Mesodermal cell (in vitro differentiated cells): ENCODE data around the gene RAB29.
"Not testable (repeated sequence)": the region's sequence is repeated elsewhere in the genome, so short reads cannot be mapped to it uniquely, and the experiment has no call there.

Experiments
- H3K27ac ChIP-seq: 2 replicates; pipeline ENCODE4 v1.7.0; 2013; ENCODE audit warnings: mild to moderate bottlenecking, low read depth, low read length, moderate library complexity; ENCODE audit not compliant: severe bottlenecking
- H3K36me3 ChIP-seq: 2 replicates; pipeline ENCODE4 v1.7.1; 2013; ENCODE audit warnings: mild to moderate bottlenecking, low read length, moderate library complexity; ENCODE audit not compliant: control insufficient read depth, insufficient read depth
- H3K4me1 ChIP-seq: one replicate; pipeline ENCODE4 v1.7.1; 2013; ENCODE audit warnings: mild to moderate bottlenecking, low read length; ENCODE audit not compliant: insufficient read depth, control insufficient read depth, poor library complexity, severe bottlenecking
- H3K4me3 ChIP-seq: 2 replicates; pipeline ENCODE4 v1.7.0; 2013; ENCODE audit warnings: low read length, control low read depth, mild to moderate bottlenecking; ENCODE audit not compliant: insufficient read depth, poor library complexity, severe bottlenecking; ENCODE audit errors: extremely low read depth
- H3K9me3 ChIP-seq: 2 replicates; pipeline ENCODE4 v1.7.1; 2013; ENCODE audit warnings: mild to moderate bottlenecking, low read length, moderate library complexity; ENCODE audit not compliant: control insufficient read depth
- WGBS, 2 experiments: methylation state at CpG; one replicate each; pipeline ENCODE4 v1.1.5; 2013; ENCODE audit warnings: missing lambda C conversion rate in 2 of 2; ENCODE audit not compliant: insufficient coverage in 2 of 2; 5-methylcytosine and 5-hydroxymethylcytosine counted together

Gene RAB29

GRCh38 chr1:205726619-205727125 lies 48.6 kb downstream of the RAB29 start:
- 77 to 96% methylated on average over 3 of the region's 4 CpGs for WGBS, 2 experiments
- Histone ChIP-seq H3K4me1 (no peaks in the 10 kb centered on the region), H3K27ac (no peak overlapping the region), H3K9me3 (no peaks in the 10 kb centered on the region), H3K4me3 (no peak overlapping the region), H3K36me3 (peaks cover 91% of the 10 kb centered on the region)

- no peak overlapping the region for H3K4me3 ChIP-seq
- peaks cover 93% of the 10 kb centered on the region for H3K36me3 ChIP-seq
These were observed 49.8 kb downstream of the RAB29 start for GRCh38 chr1:205725514-205725913.

GRCh38 chr1:205720740-205721139 lies 54.5 kb downstream of the RAB29 start:
- not testable (repeated sequence) for H3K4me3 ChIP-seq, H3K27ac ChIP-seq, H3K4me1 ChIP-seq, H3K9me3 ChIP-seq
- H3K36me3 ChIP-seq: peaks cover 96% of the 10 kb centered on the region
- WGBS, 2 experiments: 92 to 100% methylated on average over 2 of the region's 2 CpGs

More at GRCh38 chr1:205725514-205725913, 49.8 kb downstream of the RAB29 start:
- WGBS, 2 experiments: no CpG with 5 or more reads among the region's 1 CpG
- no peak overlapping the region for H3K27ac ChIP-seq
- no peaks in the 10 kb centered on the region for H3K9me3 ChIP-seq
- no peaks in the 10 kb centered on the region for H3K4me1 ChIP-seq

- H3K4me3 ChIP-seq: no peak overlapping the region
- no peaks in the 10 kb centered on the region for H3K9me3 ChIP-seq
- no peak overlapping the region for H3K27ac ChIP-seq
- H3K36me3 ChIP-seq: peaks cover 97% of the 10 kb centered on the region
- no peaks in the 10 kb centered on the region for H3K4me1 ChIP-seq
These were observed 55.5 kb downstream of the RAB29 start for GRCh38 chr1:205719762-205720161.

- peaks cover 97% of the 10 kb centered on the region for H3K36me3 ChIP-seq
- 92 to 93% methylated on average over 2 of the region's 3 CpGs for WGBS, 2 experiments
These were observed 56.3 kb downstream of the RAB29 start for GRCh38 chr1:205719015-205719414.

More at GRCh38 chr1:205719015-205719414, 56.3 kb downstream of the RAB29 start:
- Histone ChIP-seq H3K4me3 (no peak overlapping the region), H3K4me1 (no peaks in the 10 kb centered on the region), H3K27ac (no peak overlapping the region), H3K9me3 (no peaks in the 10 kb centered on the region)
